NCI-H345 treated with DMSO at 0.1 percent for 48 hours (cell line): ENCODE data around the gene MACC1.

Source experiments
- DNase-seq: peaks from one replicate; lab custom pipeline; 2025; ENCODE audit not compliant: unreplicated experiment; lab: John Stamatoyannopoulos, UW

The MACC1 gene, protein sequence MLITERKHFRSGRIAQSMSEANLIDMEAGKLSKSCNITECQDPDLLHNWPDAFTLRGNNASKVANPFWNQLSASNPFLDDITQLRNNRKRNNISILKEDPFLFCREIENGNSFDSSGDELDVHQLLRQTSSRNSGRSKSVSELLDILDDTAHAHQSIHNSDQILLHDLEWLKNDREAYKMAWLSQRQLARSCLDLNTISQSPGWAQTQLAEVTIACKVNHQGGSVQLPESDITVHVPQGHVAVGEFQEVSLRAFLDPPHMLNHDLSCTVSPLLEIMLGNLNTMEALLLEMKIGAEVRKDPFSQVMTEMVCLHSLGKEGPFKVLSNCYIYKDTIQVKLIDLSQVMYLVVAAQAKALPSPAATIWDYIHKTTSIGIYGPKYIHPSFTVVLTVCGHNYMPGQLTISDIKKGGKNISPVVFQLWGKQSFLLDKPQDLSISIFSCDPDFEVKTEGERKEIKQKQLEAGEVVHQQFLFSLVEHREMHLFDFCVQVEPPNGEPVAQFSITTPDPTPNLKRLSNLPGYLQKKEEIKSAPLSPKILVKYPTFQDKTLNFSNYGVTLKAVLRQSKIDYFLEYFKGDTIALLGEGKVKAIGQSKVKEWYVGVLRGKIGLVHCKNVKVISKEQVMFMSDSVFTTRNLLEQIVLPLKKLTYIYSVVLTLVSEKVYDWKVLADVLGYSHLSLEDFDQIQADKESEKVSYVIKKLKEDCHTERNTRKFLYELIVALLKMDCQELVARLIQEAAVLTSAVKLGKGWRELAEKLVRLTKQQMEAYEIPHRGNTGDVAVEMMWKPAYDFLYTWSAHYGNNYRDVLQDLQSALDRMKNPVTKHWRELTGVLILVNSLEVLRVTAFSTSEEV

DNA sequence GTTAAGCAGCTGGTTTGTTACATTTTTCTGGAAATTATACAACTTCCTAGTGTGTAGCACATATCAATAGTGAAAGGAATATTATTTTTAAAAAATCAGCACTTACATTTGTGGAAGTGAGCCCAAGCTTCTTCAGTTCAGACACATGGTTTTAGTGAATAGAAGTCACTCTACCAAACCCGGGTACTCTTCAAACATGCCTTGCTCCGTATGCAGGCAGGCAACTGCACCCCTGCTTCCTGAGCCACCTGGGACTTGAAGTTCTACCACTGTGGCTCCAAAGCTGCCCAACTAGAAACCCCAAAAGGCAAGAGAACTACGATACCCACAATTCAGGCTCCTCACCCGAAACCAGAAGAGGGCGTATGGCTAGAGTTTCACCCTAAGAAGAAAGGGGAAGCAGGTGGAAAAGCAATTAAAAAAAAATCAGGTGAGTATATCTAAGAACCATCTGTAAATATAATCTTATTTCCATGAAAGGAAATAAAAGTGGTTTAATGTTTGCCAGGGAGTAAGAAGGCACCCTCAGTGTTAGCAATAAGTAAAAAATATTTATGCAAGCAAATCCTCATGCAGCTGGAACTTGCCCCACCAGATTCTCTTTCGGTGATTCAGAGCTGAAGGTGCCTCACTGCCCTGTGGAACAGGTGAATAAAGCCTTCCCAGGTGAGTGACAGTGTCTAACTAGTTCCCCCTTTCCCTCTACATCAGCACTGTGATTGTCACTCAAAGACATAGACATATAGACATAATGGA is at the start of gene MACC1:
TSS of gene MACC1 (minus strand) at position 192 of the 756 bp plus-strand sequence. CDS start 55,522 bp downstream, outside the sequence.
- DNase-seq, result no peak

DNA sequence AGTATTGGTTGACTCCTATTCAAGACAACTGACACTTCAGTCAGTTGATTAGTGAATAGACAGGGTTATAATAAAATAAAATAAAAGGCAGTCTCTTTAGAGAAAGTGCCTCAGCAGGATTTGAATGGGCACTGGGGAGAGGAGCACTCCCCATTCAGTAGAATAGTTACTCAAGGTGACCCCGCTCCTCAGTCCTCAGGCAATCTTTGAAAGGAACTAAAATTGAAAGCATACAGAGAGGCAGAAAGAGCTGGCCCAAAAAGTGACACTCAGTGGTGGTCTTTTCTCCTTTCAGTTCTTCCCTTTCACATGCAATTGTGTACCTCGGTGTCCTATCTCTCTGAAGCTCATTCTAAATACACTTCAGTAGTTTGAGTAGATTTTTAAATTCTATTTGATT is 47.4 kb upstream of the MACC1 start:
- DNase-seq, result no peak

DNA sequence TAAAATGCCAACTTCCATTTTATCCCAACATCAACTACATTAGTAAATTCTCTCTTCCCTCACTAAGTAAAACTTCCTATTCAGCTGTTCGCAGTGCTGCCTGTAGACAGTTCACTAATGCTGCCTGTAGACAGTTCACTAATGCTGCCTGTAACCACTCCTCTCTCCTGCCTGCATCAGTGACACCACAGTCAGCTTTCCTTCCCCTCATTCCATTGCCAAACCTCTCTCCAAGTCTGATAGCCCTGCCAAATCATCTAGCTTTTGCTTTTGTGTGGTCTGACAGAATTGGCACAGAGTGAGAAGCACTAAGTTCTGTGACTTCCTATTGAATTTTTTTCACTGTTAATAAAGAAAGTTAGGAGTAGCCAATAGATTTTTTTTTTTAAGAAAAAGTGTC is 43.0 kb upstream of the MACC1 start:
- DNase-seq, result no peak

DNA sequence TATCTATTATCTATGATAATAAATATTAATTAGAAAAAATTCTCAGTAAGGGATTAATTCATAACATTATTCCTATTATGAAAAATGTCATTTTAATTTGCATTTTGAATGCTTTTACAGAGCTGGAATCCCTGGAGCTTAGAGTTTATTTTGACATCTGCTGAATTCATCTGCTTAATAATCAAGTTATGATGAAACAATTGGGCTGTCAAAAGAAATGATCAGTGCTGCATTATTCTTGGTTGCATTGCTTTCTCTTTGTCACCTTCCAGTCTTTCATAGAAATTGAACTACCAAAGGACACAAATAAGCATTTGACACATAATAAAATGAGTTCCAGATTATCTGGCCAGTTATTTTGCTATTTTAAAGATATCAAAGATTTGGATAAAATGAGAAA is 40.0 kb upstream of the MACC1 start:
- DNase-seq, result no peak

DNA sequence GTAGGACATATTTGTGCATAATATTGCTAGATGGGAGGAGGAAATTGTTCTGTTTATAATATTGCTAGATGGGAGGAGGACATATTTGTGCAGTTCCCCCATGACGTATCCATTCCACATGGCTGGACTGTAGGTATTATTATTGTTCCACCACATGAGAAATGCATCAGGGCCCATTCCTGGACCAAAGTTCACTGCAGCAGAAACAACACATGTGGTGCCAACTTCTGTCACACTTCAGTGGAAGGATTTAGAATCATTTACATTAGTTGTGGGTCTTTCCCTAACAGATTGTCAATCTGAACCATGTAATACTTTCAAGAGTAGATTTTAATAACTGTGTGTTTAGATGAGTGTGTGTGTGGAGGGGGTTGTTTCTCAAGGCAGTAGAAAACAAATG is 32.7 kb upstream of the MACC1 start:
- peak; percentile 3 for DNase-seq

DNA sequence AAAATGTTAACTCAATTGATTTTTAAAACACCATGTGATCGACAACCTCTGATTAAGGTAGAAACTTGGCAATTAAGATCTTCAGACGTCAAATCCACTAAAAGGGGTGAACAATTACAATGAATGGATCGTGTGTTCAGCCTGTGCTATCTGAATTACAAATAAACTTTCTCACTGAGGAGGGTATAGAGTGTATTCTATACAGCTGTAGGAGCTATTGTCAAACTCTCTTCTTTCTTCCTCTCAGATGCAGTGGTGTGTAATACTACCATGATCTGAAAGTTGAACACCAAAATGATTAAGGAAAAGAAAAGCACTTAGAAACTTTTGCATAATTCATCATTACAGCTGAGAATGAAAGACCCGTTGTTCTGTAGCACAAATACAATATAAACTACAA is 32.2 kb upstream of the MACC1 start:
- DNase-seq, result no peak

DNA sequence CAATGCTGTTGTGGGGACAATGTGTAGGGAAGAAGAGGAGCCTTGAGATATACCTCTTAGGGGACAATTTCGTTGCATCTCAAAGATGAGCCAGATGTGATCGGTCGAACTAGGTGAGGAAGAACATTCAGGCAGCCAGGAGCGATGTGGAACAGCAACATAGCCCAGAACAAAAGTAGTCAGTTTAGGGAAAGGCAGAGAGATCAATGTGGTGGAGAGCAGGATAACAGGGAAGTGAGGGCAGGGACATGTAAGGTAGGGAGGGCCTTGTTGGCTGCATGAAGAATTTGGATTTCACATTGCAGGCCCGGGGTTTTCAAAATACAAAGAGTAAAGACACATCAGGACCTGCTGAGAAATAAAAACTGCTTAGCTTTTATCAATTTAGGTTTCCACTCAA is 29.1 kb upstream of the MACC1 start:
- no peak for DNase-seq

DNA sequence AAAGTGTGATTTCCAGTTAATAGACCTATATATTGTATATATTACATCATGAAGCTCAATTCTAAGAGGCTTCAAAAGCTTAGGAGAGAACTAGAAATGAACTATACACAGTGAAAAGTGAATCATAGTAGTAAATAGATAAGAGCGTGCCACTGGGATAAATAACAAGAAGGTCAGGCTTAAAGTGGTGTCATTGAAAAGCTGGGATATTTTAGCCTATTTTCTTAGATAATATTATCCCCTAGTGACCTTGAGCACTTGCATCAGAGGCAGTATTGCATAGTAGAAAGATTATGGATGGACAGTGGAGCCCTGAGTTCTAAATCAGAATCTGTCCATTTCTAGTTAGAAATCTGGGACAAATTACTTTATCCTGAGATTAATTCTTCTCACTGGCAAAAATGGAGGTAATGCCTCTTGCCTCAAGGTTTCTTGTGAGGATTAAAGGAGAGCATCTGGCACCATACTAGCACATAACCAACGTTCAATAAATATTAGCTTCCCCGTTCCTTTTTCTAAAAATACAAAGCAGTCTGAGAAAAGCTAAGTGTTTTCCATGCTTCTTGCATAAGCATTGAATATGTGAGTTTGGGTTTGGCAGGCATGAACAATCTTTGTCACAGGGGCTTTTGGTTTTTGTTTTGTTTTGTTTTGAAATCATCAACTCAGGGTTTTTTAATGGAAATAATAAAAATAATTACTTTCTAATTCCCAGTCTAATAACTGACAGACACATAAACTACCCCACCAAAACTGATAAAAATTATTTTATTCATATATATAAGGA is 27.3 kb upstream of the MACC1 start:
- no peak for DNase-seq

DNA sequence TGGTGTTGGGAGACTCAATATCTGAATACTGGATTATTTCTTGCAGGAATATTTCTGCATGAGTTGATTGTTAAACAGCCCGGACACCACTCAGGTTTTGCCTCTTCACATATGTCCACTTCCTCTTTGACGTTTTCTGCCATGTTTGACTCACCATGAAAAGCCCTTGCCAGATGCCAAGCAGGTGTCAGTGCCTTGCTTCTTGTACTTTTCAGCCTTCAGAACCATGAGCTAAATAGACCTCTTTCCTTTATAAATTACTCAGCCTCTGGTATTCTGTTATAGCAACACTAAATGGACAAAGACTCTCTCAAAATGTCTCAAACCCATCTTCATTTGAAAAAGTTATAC is 24.7 kb upstream of the MACC1 start:
- DNase-seq, result no peak

DNA sequence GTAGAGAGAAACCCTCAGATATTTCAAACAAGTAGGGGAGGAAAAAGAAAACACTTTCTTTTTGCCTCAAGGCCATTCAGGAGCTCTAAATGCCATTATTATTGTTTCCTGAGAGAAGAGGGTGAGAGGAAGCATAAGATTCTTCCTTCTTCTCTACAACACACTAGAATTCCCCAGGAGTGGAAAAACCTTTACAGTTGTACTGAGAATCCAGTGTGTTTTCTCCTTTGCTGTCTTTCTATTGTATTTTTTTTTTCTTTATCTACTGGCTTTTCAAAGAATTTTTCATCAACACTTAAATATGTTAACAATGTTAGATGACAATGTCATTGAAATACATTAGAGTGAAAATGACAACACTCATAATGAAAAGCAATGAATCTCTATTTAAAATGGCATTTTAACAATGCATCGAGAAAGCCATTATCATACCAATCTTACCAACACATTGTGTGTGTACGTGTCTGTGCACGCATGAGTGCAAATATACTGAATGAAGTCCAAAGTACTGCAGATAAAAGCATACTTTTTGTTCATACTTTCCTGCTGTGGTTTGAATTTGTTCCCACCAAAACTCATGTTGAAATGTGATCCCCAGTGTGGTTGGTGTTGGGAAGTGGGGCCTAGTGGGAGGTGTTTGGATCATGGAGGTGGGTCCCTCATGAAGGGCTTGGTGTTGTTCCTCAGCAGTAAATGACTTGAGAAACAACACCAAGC is 24.2 kb upstream of the MACC1 start:
- peak; percentile 26 for DNase-seq

DNA sequence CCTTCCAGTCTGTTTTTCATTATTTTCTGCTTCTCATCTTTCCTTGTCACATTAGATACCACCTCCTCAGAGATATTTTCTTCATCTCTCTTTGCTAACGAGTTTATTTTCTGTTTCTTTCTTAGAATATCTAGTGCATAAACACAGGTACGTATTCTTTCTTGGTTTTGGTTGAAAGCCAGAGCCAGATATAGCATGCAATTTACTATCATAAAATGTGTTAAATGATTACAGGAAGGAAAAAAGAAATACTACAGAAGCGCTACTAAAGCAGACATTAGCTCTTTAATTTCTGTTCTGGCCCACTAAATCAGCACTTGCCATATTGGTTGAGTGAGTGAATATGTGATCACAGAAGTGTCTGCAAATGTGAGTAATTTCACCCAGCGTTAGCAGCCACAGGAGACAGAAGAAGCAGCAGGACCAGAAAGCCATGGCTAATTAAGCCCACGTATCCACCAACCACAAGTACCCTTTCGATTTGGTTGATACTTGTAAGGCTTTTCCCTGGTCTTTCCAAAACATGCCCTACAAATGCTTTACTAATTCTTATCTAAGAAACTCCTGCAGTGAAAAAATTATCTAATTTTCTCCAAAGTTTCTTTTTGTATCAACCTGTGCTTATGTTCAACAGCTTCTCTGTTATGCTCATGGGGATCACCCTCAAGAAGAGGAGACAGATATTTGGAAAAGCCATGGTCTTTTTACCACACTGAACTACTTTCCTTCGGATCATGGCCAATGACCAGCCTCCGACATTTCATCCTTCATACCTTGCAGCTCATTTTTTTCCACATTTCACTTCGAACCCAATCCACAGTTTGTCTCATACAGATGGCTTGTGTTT is 23.1 kb upstream of the MACC1 start:
- no peak for DNase-seq

DNA sequence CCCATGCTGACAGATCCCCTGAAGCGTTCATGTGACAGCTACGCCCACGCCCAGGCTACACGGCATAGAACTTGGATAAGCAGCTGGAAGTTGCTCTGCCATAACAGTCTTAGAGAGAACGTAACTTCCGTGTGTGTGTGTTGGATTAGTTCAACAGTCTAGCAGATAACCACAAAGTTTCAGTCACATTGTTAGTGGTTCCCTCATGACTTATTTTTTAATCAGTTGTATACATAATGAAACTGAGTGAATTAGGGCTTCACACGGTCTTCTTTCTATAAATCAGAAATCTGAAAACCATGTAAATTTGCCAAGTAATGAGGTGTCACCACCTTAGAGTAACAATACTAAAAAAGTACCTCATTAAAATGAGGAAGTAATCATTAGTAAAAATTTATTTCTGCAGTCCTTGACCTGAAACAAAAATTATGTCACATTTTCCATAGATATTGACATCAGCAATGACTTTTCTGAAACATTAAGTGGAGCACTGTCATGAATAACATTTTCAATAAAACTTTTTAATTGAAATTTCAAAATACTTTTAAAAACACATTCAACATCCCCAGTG is 21.7 kb upstream of the MACC1 start:
- DNase-seq, result no peak

DNA sequence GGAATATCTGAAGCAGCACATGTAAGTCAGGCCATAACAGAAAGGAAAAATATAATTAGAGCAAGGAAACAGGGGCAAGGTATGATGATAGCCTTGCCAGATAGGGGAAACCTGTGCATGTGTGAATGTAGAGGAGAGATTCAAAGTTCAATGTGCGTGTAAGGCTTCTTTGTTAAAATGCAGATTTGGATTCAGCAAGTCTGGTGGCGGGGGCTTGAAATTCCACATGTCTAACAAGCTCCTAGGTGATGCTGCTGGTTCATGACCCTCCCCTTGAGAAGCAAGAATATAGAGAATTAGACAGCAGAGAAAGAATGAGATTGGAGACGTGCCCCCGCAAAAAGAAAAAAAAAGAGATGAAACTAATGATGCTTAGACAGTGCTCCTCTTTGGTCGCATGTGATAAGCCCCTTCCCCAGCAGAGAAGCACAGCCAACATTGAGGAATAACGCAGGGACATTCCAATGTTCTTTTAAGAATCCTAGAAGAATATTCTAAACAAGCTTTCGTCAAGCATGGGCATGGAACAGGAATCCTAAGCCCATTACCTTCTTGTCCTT is 21.1 kb upstream of the MACC1 start:
- DNase-seq, result no peak

DNA sequence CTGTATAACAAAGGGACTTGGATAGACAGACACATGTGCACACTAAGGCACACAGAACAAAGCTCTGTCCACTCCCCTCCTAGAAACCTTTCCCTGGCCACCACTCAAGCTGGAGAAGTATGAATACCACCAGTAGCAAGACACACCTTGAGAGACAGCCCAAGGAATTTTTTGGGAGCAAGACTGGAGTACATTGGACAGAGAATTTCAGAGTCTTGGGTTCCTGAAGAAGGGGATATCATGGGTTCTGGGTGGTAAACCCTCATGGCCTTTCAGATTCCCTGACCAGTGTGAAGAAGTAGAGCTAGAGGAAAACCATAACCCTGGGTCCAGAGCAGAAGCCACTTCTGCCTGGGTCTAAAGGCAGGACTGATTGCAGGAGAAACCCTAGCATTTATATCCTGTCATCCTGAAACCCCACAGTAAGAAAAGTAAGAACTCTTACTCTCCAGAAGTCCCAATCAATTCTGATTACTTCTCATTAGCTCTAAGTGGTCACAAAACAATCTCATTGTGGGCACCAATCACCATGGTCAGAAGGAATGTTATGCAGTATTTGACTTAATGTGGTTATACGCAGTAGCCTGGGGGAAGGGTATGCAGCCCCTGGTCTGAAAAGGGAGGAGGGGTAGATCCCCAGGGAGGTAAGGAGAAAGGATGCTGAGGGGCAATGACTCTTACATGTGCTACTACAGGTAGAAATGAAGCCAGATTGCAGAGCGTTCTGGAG is 20.4 kb upstream of the MACC1 start:
- DNase-seq, result no peak

DNA sequence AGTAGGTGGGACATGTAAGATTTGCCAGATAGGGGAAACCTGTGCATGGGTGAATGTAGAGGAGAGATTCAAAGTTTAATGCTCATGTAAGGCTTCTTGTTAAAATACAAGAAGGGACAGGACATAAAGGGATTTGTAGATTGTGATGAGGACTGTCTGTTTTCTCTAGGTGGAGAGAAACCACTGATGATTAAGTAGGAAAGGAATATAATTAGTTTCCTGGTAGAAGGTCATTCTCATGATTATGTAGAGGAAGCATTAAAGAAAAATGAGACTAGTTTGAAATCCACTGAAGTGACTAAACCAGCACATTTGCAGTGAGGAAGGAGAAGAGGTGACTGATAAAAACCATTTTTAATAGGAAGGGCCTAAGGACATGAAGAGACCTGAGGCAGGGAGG is 19.6 kb upstream of the MACC1 start:
- DNase-seq, result no peak

DNA sequence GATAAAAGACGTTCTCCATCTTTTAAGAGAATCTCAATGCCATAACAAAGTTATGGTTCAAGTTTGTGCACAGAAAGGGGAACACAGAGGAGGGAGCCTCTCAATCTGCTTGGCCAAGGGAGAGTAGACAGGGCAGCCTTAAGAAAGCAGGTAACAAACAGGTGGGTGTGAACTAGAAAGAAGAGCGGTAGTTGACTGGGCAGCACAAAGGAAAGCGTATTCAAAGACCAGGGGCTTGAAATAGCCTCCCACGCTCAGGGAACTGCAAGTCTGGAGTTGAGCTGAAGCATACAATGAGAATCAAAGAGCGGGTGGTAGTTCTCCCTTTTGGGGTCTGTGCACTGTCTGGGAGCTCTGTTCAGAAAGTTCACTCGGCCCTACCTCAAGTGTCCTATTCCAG is 18.9 kb upstream of the MACC1 start:
- DNase-seq, result no peak

DNA sequence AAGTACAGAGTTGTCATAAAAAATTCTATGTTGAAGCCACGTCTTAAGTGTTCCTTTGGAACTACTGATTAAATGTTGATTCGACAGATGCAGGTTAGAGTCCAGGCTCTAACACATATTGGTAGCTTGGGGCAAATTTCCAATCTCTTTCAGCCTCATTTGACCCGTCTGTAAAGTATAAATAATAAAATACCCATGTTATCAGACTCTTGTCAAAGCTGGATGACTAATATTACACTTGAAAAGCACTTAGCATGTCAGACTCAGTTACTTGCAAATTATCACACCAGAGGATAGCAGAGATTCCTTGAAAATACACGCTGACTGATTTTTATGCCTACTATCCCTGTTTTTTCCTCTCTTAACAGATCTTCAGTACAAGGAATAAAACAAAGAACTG is 18.1 kb upstream of the MACC1 start:
- DNase-seq, result no peak

DNA sequence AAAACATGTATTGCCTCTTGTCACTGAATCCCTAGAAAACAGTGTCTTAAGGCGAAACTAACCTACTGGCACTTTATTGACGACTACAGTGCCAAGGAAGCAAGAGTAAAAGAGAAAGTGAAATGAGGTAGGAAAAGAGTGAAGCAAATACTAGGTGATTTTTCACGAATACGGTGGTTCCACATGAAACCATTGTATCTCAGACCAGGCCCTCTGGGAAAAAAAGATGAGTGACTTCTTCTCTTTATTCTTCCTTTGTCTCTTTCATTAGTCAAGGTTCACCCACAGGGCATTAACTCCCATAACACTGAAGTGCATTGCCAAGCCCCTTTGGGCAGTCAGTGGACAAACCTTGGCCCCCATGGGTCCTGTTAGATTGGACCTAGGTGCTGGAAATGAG is 16.2 kb upstream of the MACC1 start:
- no peak for DNase-seq
